K562 (cell line): ENCODE results near the gene ITPK1. TPM values are rescaled to one million over a fixed set of nuclear protein-coding genes. Genes with fewer than 3 reads are reported as not detected.

Experiments
- ATAC-seq: fragments of 200-7000 bp; cut with Tn5 transposase; 3 replicates; pipeline ENCODE4 v1.9.1; 2020; ENCODE audit warnings: moderate library complexity
- BruUV-seq: library from RNA; stranded (reverse); fragments of 400-500 nt; replicated peaks from 2 replicates; lab custom pipeline; 2021; lab: Mats Ljungman, UMichigan
- CTCF ChIA-PET: fragments of 300-600 bp; formaldehyde crosslinking; extraction: SDS; loops from one replicate; lab custom pipeline; 2021; ENCODE audit warnings: low intra/inter-chr PET ratio; lab: Yijun Ruan, JAX
- POLR2A ChIA-PET: fragments of 300-600, 350-650 bp; sonication (Branson Sonifier 250); formaldehyde crosslinking; extraction: SDS; loops from one replicate; lab custom pipeline; 2021; ENCODE audit warnings: antibody characterized with exemption, inconsistent platforms; lab: Yijun Ruan, JAX
- DNase-seq, 4 experiments: peaks; one replicate each; pipeline versions ENCODE4 v3.0.0 to v3.0.0-alpha.2; 2011 to 2018; ENCODE audit warnings: low spot score in 3 of 4, mixed read lengths in 3 of 4; ENCODE audit errors: extremely low read depth in 1 of 4
- FAIRE-seq: peaks from 2 replicates; lab custom pipeline; 2011; peaks lifted over from hg19 to GRCh38; lab: Jason Lieb, UNC
- H2AFZ ChIP-seq: 2 replicates; pipeline ENCODE4 v1.6.0; 2011; ENCODE audit warnings: low read depth, low read length, control low read depth, inconsistent platforms
- H3K27ac ChIP-seq: fragments of 200-600 bp; 3 replicates; pipeline ENCODE4 v1.8.0; 2011; ENCODE audit warnings: low read depth, mild to moderate bottlenecking, control low read depth, inconsistent platforms, low read length, moderate library complexity, mixed read lengths; ENCODE audit errors: extremely low read depth
- H3K27me3 ChIP-seq, 2 experiments: fragments of 300-600 bp in 1 of 2; 2 replicates in 1 of 2; 3 replicates in 1 of 2; pipeline versions ENCODE4 v1.6.0 to v1.8.0; 2011; ENCODE audit warnings: inconsistent platforms in 2 of 2, low read length in 2 of 2, mild to moderate bottlenecking in 1 of 2, mixed read lengths in 1 of 2, moderate library complexity in 1 of 2; ENCODE audit not compliant: control insufficient read depth in 2 of 2, insufficient read depth in 2 of 2
- H3K36me3 ChIP-seq: fragments of 300-600 bp; 3 replicates; pipeline ENCODE4 v1.8.0; 2011; ENCODE audit warnings: mild to moderate bottlenecking, low read length, inconsistent platforms; ENCODE audit not compliant: control insufficient read depth, insufficient read depth
- H3K4me1 ChIP-seq, 2 experiments: fragments of 200-600 bp in 1 of 2; replicated peaks in 1 of 2; 2 replicates in 1 of 2; 3 replicates in 1 of 2; pipeline versions ENCODE4 v1.5.1 to v1.8.0; 2011; ENCODE audit warnings: inconsistent platforms in 2 of 2, low read length in 2 of 2, mild to moderate bottlenecking in 1 of 2, mixed read lengths in 1 of 2, moderate library complexity in 1 of 2; ENCODE audit not compliant: control insufficient read depth in 2 of 2, insufficient read depth in 2 of 2
- H3K4me2 ChIP-seq: 2 replicates; pipeline ENCODE4 v1.6.1; 2011; ENCODE audit warnings: low read length, control low read depth, inconsistent platforms, mixed read lengths; ENCODE audit not compliant: insufficient read depth
- H3K4me3 ChIP-seq: fragments of 200-600 bp; sonication (generic), shearing (Covaris generic); 2 replicates; pipeline ENCODE4 v1.5.1; 2016; ENCODE audit warnings: control low read depth, inconsistent platforms
- H3K79me2 ChIP-seq: fragments of 200-600 bp; 3 replicates; pipeline ENCODE4 v1.8.0; 2011; ENCODE audit warnings: low read length, inconsistent platforms; ENCODE audit not compliant: control insufficient read depth, insufficient read depth
- H3K9ac ChIP-seq, 2 experiments: 2 replicates each; pipeline versions ENCODE4 v1.6.0 to v1.6.1; 2011; ENCODE audit warnings: low read depth in 2 of 2, low read length in 2 of 2, control low read depth in 1 of 2, inconsistent platforms in 1 of 2, mild to moderate bottlenecking in 1 of 2, mixed read lengths in 1 of 2; ENCODE audit not compliant: insufficient read depth in 1 of 2
- H3K9me1 ChIP-seq: one replicate; pipeline ENCODE4 v1.6.0; 2011; ENCODE audit warnings: inconsistent platforms, mild to moderate bottlenecking, low read length, moderate library complexity; ENCODE audit not compliant: control insufficient read depth, insufficient read depth
- H3K9me3 ChIP-seq: replicated peaks from 2 replicates; pipeline ENCODE4 v1.5.1; 2011; ENCODE audit warnings: low read depth, low read length, inconsistent platforms; ENCODE audit not compliant: control insufficient read depth, insufficient read depth
- H4K20me1 ChIP-seq: replicated peaks from 2 replicates; pipeline ENCODE4 v1.6.1; 2011; ENCODE audit warnings: low read length, inconsistent platforms, mixed read lengths; ENCODE audit not compliant: control insufficient read depth, insufficient read depth
- ELF1 ChIP-seq: fragments of 200-800 bp; sonication (Bioruptor generic); IDR thresholded peaks from 2 replicates; pipeline ENCODE4 v1.6.1; 2016; ENCODE audit warnings: missing genetic modification characterization, missing compliant biosample characterization
- ETS2 ChIP-seq: IDR thresholded peaks from 2 replicates; pipeline ENCODE4 v1.6.1; 2016; ENCODE audit warnings: borderline replicate concordance, missing genetic modification characterization, mild to moderate bottlenecking, moderate library complexity, missing compliant biosample characterization; ENCODE audit not compliant: poor library complexity, severe bottlenecking
- ETV5 ChIP-seq: sonication (generic); formaldehyde crosslinking; IDR thresholded peaks from 2 replicates; pipeline ENCODE4 v1.4.0; 2020; ENCODE audit warnings: low read depth, mild to moderate bottlenecking, missing genetic modification reagents
- HMGN3 ChIP-seq: IDR thresholded peaks from 2 replicates; pipeline ENCODE4 v1.6.1; 2011; ENCODE audit warnings: borderline replicate concordance, low read depth, mild to moderate bottlenecking, mixed read lengths, low read length; ENCODE audit not compliant: insufficient read length; ENCODE audit errors: extremely low read depth
- KLF16 ChIP-seq: IDR thresholded peaks from 2 replicates; pipeline ENCODE4 v1.6.1; 2016; ENCODE audit warnings: antibody characterized with exemption
- MYC ChIP-seq, 2 experiments: fragments of 250-450 bp in 1 of 2; sonication (Bioruptor Pico) in 1 of 2; IDR thresholded peaks; 2 replicates each; pipeline versions ENCODE4 v1.5.1 to v1.6.1; 2012 to 2021; ENCODE audit warnings: low read depth in 2 of 2, borderline replicate concordance in 1 of 2, improper control_type of control experiment in 1 of 2, low read length in 1 of 2, mild to moderate bottlenecking in 1 of 2, moderate library complexity in 1 of 2
- SETDB1 ChIP-seq: IDR thresholded peaks from one replicate; pipeline ENCODE4 v1.6.1; 2012; ENCODE audit warnings: low read length, control low read depth, inconsistent platforms
- WHSC1 ChIP-seq: IDR thresholded peaks from one replicate; pipeline ENCODE4 v1.6.1; 2012; ENCODE audit warnings: low read length, control low read depth, inconsistent platforms
- ZNF318 ChIP-seq, 2 experiments: fragments of 450-650 bp; IDR thresholded peaks; 2 replicates each; pipeline ENCODE4 v1.6.1; 2016; ENCODE audit warnings: mild to moderate bottlenecking in 2 of 2, borderline replicate concordance in 1 of 2, low read depth in 1 of 2, moderate library complexity in 1 of 2
- WGBS: fragments of 100-300 bp; shearing (Covaris generic); methylation state at CpG from one replicate; pipeline ENCODE4 v1.1.6; 2016; ENCODE audit warnings: low coverage, mixed read lengths; ENCODE audit not compliant: insufficient coverage; ENCODE audit errors: missing lambda C conversion rate; 5-methylcytosine and 5-hydroxymethylcytosine counted together
- in situ Hi-C: fragments of 300-500 bp; cut with MboI; formaldehyde crosslinking; loops from 4 replicates; pipeline ENCODE4 v1.15.0; 2018; ENCODE audit warnings: inconsistent platforms, mixed read lengths
- intact Hi-C: fragments of 100-400 bp; cut with micrococcal nuclease; formaldehyde crosslinking; loops from 2 replicates; pipeline ENCODE4 v1.14.2; 2022
- polyA plus RNA-seq, 8 experiments: library from polyadenylated mRNA; depleted of rRNA in 4 of 8; stranded (reverse) in 5 of 8; unstranded in 3 of 8; fragments of >200 nt; fragmentation: Nextera tagmentation in 2 of 8; fragmentation: Illumina TruSeq in 1 of 8; extraction: Ambion mirVana in 2 of 8; extraction: Trizol in 1 of 8; gene quantifications; 2 replicates each; pipeline versions ENCODE4 v1.2.1 to v1.2.3, GENCODE V29; 2011 to 2014; ENCODE audit warnings: inconsistent platforms in 1 of 8, missing spikeins in 1 of 8
- total RNA-seq, 7 experiments: library from RNA; depleted of rRNA in 6 of 7; stranded (reverse); fragments of >200 nt in 6 of 7; fragmentation: Illumina TruSeq in 2 of 7; extraction: Trizol in 2 of 7; gene quantifications; 2 replicates each; pipeline versions ENCODE4 v1.2.1 to v1.2.3, GENCODE V29; 2011 to 2021; ENCODE audit warnings: low replicate concordance in 1 of 7
- TF ChIP-seq, protein P1 (sequence below), 2 experiments: fragments of 450-650 bp in 1 of 2; IDR thresholded peaks; 2 replicates each; pipeline ENCODE4 v1.6.1; 2011 to 2017; ENCODE audit warnings: low read depth in 2 of 2, antibody characterized with exemption in 1 of 2, borderline replicate concordance in 1 of 2, low read length in 1 of 2, mild to moderate bottlenecking in 1 of 2, mixed read lengths in 1 of 2; ENCODE audit not compliant: control insufficient read depth in 1 of 2

The ITPK1 gene
- total and polyA plus RNA-seq, 9 of the 15 experiments (the other 6 are each of a cell fraction or from before 2014, with no cell fraction given), result 1.2 to 39.2 (median 23.0) TPM

- in situ Hi-C loops (no loop called here), intact Hi-C loops (no loop called here)
- Histone ChIP-seq H3K4me3 (no peak overlapping the region), H3K9me3 (no peaks in the 10 kb centered on the region), H3K9me1 (no peaks in the 10 kb centered on the region), H3K27ac (no peak overlapping the region), H3K4me2 (no peak overlapping the region), H3K9ac (no peak overlapping the region; a peak in 1 of 4 replicates), H4K20me1 (no peaks in the 10 kb centered on the region), H2AFZ (no peak overlapping the region), H3K27me3 (no peaks in the 10 kb centered on the region), H3K79me2 (no peaks in the 10 kb centered on the region; the same call in 2 of the 3 replicates), H3K4me1 (peaks cover 0 to 6% of the 10 kb centered on the region in 2 experiments; a peak in 2 of 5 replicates), H3K36me3 (no peaks in the 10 kb centered on the region)
- ATAC-seq, result no peak; the same call in 2 of the 3 replicates
- DNase-seq, result no peak
- FAIRE-seq, result no peak
- POLR2A ChIA-PET, result interaction anchor here (0.6 to 2.3 kb wide), 2 partner anchors 12 to 79 kb away, joined by 5 to 11 read pairs; no protein-coding TSS in a partner anchor
- 69% methylated on average over 3 of the region's 6 CpGs for WGBS
- BruUV-seq, result no TSS peak
- CTCF ChIA-PET, result no interaction called here
- TF ChIP-seq ELF1, result no peak
- no peak for TF ChIP-seq HMGN3
- TF ChIP-seq ETV5 (CRISPR knock-in tag), result no peak
- TF ChIP-seq ETS2, result no peak
- no peak for TF ChIP-seq WHSC1
- no peak for TF ChIP-seq MYC (IDR thresholded peaks at IDR 0.05; ENCODE audit: low read depth, low read length)
- no peak for TF ChIP-seq MYC (CRISPR knock-in tag; IDR thresholded peaks at IDR 0.05; ENCODE audit: borderline replicate concordance, low read depth)
- TF ChIP-seq KLF16, result no peak
- TF ChIP-seq, protein P1, sequence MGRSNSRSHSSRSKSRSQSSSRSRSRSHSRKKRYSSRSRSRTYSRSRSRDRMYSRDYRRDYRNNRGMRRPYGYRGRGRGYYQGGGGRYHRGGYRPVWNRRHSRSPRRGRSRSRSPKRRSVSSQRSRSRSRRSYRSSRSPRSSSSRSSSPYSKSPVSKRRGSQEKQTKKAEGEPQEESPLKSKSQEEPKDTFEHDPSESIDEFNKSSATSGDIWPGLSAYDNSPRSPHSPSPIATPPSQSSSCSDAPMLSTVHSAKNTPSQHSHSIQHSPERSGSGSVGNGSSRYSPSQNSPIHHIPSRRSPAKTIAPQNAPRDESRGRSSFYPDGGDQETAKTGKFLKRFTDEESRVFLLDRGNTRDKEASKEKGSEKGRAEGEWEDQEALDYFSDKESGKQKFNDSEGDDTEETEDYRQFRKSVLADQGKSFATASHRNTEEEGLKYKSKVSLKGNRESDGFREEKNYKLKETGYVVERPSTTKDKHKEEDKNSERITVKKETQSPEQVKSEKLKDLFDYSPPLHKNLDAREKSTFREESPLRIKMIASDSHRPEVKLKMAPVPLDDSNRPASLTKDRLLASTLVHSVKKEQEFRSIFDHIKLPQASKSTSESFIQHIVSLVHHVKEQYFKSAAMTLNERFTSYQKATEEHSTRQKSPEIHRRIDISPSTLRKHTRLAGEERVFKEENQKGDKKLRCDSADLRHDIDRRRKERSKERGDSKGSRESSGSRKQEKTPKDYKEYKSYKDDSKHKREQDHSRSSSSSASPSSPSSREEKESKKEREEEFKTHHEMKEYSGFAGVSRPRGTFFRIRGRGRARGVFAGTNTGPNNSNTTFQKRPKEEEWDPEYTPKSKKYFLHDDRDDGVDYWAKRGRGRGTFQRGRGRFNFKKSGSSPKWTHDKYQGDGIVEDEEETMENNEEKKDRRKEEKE (IDR thresholded peaks at IDR 0.05; ENCODE audit: borderline replicate concordance in 1 of 2, control insufficient read depth in 1 of 2, low read depth in 2 of 2, low read length in 1 of 2), result no peak
- no peak for TF ChIP-seq ZNF318 (IDR thresholded peaks at IDR 0.05; ENCODE audit: borderline replicate concordance in 1 of 2, low read depth in 1 of 2)
- no peak for TF ChIP-seq SETDB1
Observed at GRCh38 chr14:93101181-93101580, 14.5 kb downstream of the ITPK1 start.
